Measurements from ENCODE around the gene DHCR24. TPM values are rescaled to one million over a fixed set of nuclear protein-coding genes. Genes with fewer than 3 reads are reported as not detected.

DHCR24 gene
- total RNA-seq, 2 donors from 2014 or later: 152 to 154 TPM

- TF ChIP-seq, protein P1, sequence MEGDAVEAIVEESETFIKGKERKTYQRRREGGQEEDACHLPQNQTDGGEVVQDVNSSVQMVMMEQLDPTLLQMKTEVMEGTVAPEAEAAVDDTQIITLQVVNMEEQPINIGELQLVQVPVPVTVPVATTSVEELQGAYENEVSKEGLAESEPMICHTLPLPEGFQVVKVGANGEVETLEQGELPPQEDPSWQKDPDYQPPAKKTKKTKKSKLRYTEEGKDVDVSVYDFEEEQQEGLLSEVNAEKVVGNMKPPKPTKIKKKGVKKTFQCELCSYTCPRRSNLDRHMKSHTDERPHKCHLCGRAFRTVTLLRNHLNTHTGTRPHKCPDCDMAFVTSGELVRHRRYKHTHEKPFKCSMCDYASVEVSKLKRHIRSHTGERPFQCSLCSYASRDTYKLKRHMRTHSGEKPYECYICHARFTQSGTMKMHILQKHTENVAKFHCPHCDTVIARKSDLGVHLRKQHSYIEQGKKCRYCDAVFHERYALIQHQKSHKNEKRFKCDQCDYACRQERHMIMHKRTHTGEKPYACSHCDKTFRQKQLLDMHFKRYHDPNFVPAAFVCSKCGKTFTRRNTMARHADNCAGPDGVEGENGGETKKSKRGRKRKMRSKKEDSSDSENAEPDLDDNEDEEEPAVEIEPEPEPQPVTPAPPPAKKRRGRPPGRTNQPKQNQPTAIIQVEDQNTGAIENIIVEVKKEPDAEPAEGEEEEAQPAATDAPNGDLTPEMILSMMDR (IDR thresholded peaks at IDR 0.05): no peak
- TF ChIP-seq POLR2A (IDR thresholded peaks at IDR 0.05): no peak
- TF ChIP-seq POLR2AphosphoS5 (IDR thresholded peaks at IDR 0.05): no peak
- no peak for DNase-seq (ENCODE audit: low spot score)
- 87% methylated on average over 1 of the region's 1 CpG for WGBS
- intact Hi-C loops (cut with DNase I): no loop called here
- Histone ChIP-seq H3K4me3 (no peak overlapping the region), H3K4me1 (replicated peaks) (no peaks in the 10 kb centered on the region), H3K9me3 (no peaks in the 10 kb centered on the region), H3K36me3 (no peaks in the 10 kb centered on the region), H3K27ac (no peak overlapping the region), H3K27me3 (replicated peaks; ENCODE audit: insufficient read depth) (no peaks in the 10 kb centered on the region)
These were observed 7.3 kb upstream of the DHCR24 start for GRCh38 chr1:54894271-54894670.

GRCh38 chr1:54892586-54892985 lies 5.6 kb upstream of the DHCR24 start:
- H3K9me3 ChIP-seq: no peaks in the 10 kb centered on the region
- H3K4me1 ChIP-seq (replicated peaks): no peaks in the 10 kb centered on the region
- DNase-seq (ENCODE audit: low spot score): no peak
- TF ChIP-seq POLR2A (IDR thresholded peaks at IDR 0.05) (no peak), POLR2AphosphoS5 (IDR thresholded peaks at IDR 0.05) (no peak)
- TF ChIP-seq, protein P1 (IDR thresholded peaks at IDR 0.05): no peak
- 78% methylated on average over 1 of the region's 1 CpG for WGBS
- no peaks in the 10 kb centered on the region for H3K36me3 ChIP-seq
- no peak overlapping the region for H3K4me3 ChIP-seq
- no peaks in the 10 kb centered on the region for H3K27me3 ChIP-seq (replicated peaks; ENCODE audit: insufficient read depth)
- intact Hi-C loops (cut with DNase I): no loop called here
- no peak overlapping the region for H3K27ac ChIP-seq

DNA sequence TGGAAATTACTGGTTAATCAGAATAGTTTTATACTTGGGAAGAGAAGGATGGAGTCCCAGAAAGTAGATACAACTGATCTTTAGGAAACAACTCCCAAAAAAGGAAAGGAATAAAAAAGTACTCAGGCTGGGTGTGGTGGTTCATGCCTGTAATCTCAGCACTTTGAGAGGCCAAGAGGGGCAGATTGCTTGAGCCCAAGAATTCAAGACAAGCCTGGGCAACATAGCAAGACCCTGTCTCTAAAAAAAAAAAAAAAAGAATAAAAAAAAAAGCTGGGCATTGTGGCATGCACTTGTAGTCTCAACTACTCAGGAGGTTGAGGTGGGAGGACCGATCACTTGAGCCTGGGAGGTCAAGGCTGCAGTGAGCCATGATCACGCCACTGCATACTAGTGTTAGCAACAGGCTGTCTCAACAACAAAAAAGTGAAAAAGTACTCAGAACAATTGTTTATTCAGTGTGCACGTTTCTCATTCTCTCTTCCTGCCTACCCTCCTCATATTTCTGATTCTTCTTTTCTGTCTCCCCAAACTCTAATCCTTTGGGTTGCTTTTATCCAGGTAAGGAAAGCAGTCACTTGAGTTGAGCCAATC lies 2.2 kb upstream of the DHCR24 start:
- intact Hi-C loops (cut with DNase I): no loop called here
- TF ChIP-seq POLR2AphosphoS5 (IDR thresholded peaks at IDR 0.05) (no peak), POLR2A (IDR thresholded peaks at IDR 0.05) (no peak)
- TF ChIP-seq, protein P1 (IDR thresholded peaks at IDR 0.05): no peak
- Histone ChIP-seq H3K4me1 (replicated peaks) (peaks cover 5% of the 10 kb centered on the region), H3K27me3 (replicated peaks; ENCODE audit: insufficient read depth) (no peaks in the 10 kb centered on the region), H3K36me3 (no peaks in the 10 kb centered on the region), H3K9me3 (no peaks in the 10 kb centered on the region), H3K27ac (no peak overlapping the region), H3K4me3 (no peak overlapping the region)
- 78% methylated on average over 3 of the region's 3 CpGs for WGBS
- no peak for DNase-seq (ENCODE audit: low spot score)

GRCh38 chr1:54888080-54888733 lies 1.2 kb upstream of the DHCR24 start:
- TF ChIP-seq POLR2A (IDR thresholded peaks at IDR 0.05): no peak
- TF ChIP-seq, protein P1 (IDR thresholded peaks at IDR 0.05): no peak
- TF ChIP-seq POLR2AphosphoS5 (IDR thresholded peaks at IDR 0.05): no peak
- no peaks in the 10 kb centered on the region for H3K9me3 ChIP-seq
- peak overlapping the region in 1 of 2 donors; percentile 88 for H3K4me3 ChIP-seq
- H3K27me3 ChIP-seq (replicated peaks; ENCODE audit: insufficient read depth): no peaks in the 10 kb centered on the region
- H3K36me3 ChIP-seq: no peaks in the 10 kb centered on the region
- H3K27ac ChIP-seq: peak overlapping the region in 1 of 2 donors; percentile 79
- H3K4me1 ChIP-seq (replicated peaks): peaks cover 7% of the 10 kb centered on the region
- DNase-seq (ENCODE audit: low spot score): no peak
- 60% methylated on average over 7 of the region's 7 CpGs for WGBS
- intact Hi-C loops (cut with DNase I): no loop called here

DNA sequence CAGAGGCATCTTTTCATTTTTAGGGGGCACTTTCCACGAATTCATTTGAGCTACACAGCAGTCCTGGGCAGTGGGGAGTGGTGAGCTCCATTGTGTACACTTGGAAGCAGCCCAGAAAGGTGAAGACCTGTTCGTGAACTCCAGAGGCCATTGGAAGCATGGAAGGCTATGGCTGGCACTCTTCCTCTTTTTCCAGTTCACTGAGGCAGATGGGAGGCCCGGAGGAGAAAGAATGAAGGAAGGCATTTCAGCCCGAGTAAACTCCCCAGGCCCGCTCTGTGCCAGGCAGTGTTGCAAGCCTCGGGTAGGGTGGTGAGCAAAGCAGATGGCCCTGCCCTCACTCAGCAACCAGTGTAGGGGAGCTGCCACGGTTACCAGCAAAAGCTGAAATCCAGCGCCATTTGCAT lies 673 bp upstream of the DHCR24 start:
- no peaks in the 10 kb centered on the region for H3K9me3 ChIP-seq
- 31% methylated on average over 8 of the region's 8 CpGs for WGBS
- H3K36me3 ChIP-seq: no peaks in the 10 kb centered on the region
- H3K4me1 ChIP-seq (replicated peaks): peaks cover 7% of the 10 kb centered on the region
- TF ChIP-seq, protein P1 (IDR thresholded peaks at IDR 0.05): no peak
- TF ChIP-seq POLR2A (IDR thresholded peaks at IDR 0.05) (no peak), POLR2AphosphoS5 (IDR thresholded peaks at IDR 0.05) (no peak)
- intact Hi-C loops (cut with DNase I): no loop called here
- peak overlapping the region; percentile 73 to 88 for H3K4me3 ChIP-seq
- no peaks in the 10 kb centered on the region for H3K27me3 ChIP-seq (replicated peaks; ENCODE audit: insufficient read depth)
- H3K27ac ChIP-seq: peak overlapping the region; percentile 44 to 79
- peak; percentile 52 for DNase-seq (ENCODE audit: low spot score)
